OCI-LY7 (cell line): ENCODE measurements around the gene CABYR. TPM values are rescaled to one million over a fixed set of nuclear protein-coding genes. Genes with fewer than 3 reads are reported as not detected.

Source experiments
- small RNA-seq: library from RNA; depleted of rRNA; stranded (forward); fragments of <200 nt; gene quantifications from one replicate; pipeline ENCODE3, GENCODE V24; 2014
- total RNA-seq, 2 experiments: library from RNA; depleted of rRNA in 1 of 2; stranded (reverse); fragments of >200 nt in 1 of 2; shearing (Covaris generic) in 1 of 2; gene quantifications; 2 replicates each; pipeline ENCODE4 v1.2.3, GENCODE V29; 2014 to 2022

The CABYR gene
- total RNA-seq, 2 experiments from 2014 or later, result not detected

Small RNA genes lying within 50 kb of the gene (small RNA-seq; reads per million reads assigned to genes)
- gene RF00017, result not detected
- 5.2 reads per million, percentile 91 among the genes with 10 or more reads in this experiment for gene RNA5SP452
- 10.3 reads per million, percentile 95 among the genes with 10 or more reads in this experiment for gene RNU5A-6P

Other genes starting within 250 kb of the CABYR start
- gene TTC39C, start 124.3 kb upstream of the CABYR start, total RNA-seq (2014; rRNA removed; shearing (Covaris generic)), result 31.4 and 33.4 TPM in 2 replicates
- gene TTC39C, start 124.3 kb upstream of the CABYR start, total RNA-seq (2022), result 47.0 TPM in 2 replicates